HCT116 (cell line): ENCODE measurements around the gene ANAPC7. TPM values are rescaled to one million over a fixed set of nuclear protein-coding genes. Genes with fewer than 3 reads are reported as not detected.
A peak's percentile ranks its signal among the peaks of the same experiment; 100 is the strongest.

Experiments used
- ATAC-seq: fragments of 200-7000 bp; cut with Tn5 transposase; 2 replicates; pipeline ENCODE4 v1.9.1; 2020; ENCODE audit warnings: mild to moderate bottlenecking, moderate library complexity
- BruUV-seq: library from RNA; stranded (reverse); fragments of 400-500 nt; replicated peaks from 2 replicates; lab custom pipeline; 2021; lab: Mats Ljungman, UMichigan
- CTCF ChIA-PET: fragments of 300-600 bp; sonication (Branson Sonifier 250); formaldehyde crosslinking; loops from one replicate; lab custom pipeline; 2021; ENCODE audit warnings: antibody characterized with exemption; lab: Charles Lee
- POLR2A ChIA-PET: fragments of 300-600, 350-600 bp; sonication (Branson Sonifier 250); formaldehyde crosslinking; loops from one replicate; lab custom pipeline; 2021; ENCODE audit warnings: antibody characterized with exemption; lab: Charles Lee
- RAD21 ChIA-PET, 2 experiments: fragments of 300-600 bp; sonication (Branson Sonifier 250); formaldehyde crosslinking; loops; one replicate each; lab custom pipeline; 2023; ENCODE audit warnings: low total read pairs in 2 of 2; ENCODE audit not compliant: uncharacterized antibody in 2 of 2, unreplicated experiment in 2 of 2, low non-redundant PET in 1 of 2; lab: Charles Lee
- DNase-seq: peaks from one replicate; pipeline ENCODE4 v3.0.0-alpha.2; 2010; ENCODE audit warnings: low read depth, low spot score
- H2AFZ ChIP-seq: fragments of 200-600 bp; shearing (Covaris generic), sonication (generic); 2 replicates; pipeline ENCODE4 v1.6.1; 2017; ENCODE audit warnings: low read depth, mixed run types, mixed read lengths, antibody characterized with exemption, low read length; ENCODE audit not compliant: poor library complexity, severe bottlenecking
- H3K27ac ChIP-seq: 2 replicates; pipeline ENCODE4 v1.5.1; 2012; ENCODE audit warnings: low read depth, low read length
- H3K27me3 ChIP-seq: fragments of 200-600 bp; sonication (generic); 2 replicates; pipeline ENCODE4 v1.6.1; 2016; ENCODE audit warnings: mixed run types, low read length, mixed read lengths; ENCODE audit not compliant: insufficient read depth
- H3K36me3 ChIP-seq, 2 experiments: fragments of 200-500 bp in 1 of 2; fragments of 200-600 bp in 1 of 2; sonication (Bioruptor generic) in 1 of 2; sonication (generic) in 1 of 2; 2 replicates each; pipeline versions ENCODE4 v1.5.1 to v1.6.1; 2014 to 2016; ENCODE audit warnings: low read length in 2 of 2, inconsistent platforms in 1 of 2, mixed read lengths in 1 of 2, mixed run types in 1 of 2; ENCODE audit not compliant: insufficient read depth in 2 of 2, control insufficient read depth in 1 of 2
- H3K4me1 ChIP-seq, 2 experiments: fragments of 200-600 bp in 1 of 2; sonication (generic) in 1 of 2; 2 replicates each; pipeline versions ENCODE4 v1.5.1 to v1.6.1; 2012 to 2017; ENCODE audit warnings: low read length in 2 of 2, inconsistent platforms in 1 of 2, mild to moderate bottlenecking in 1 of 2, mixed read lengths in 1 of 2, mixed run types in 1 of 2, moderate library complexity in 1 of 2; ENCODE audit not compliant: insufficient read depth in 2 of 2, control insufficient read depth in 1 of 2
- H3K4me2 ChIP-seq: fragments of 200-600 bp; sonication (generic); 2 replicates; pipeline ENCODE4 v1.6.1; 2017; ENCODE audit warnings: mixed run types, low read length, mixed read lengths
- H3K4me3 ChIP-seq, 2 experiments: fragments of 200-600 bp in 1 of 2; sonication (generic) in 1 of 2; replicated peaks in 1 of 2; 2 replicates each; pipeline ENCODE4 v1.5.1; 2011 to 2016; ENCODE audit warnings: low read length in 2 of 2, control low read depth in 1 of 2, low read depth in 1 of 2, mild to moderate bottlenecking in 1 of 2, mixed read lengths in 1 of 2, mixed run types in 1 of 2
- H3K79me2 ChIP-seq: fragments of 200-600 bp; sonication (generic); 2 replicates; pipeline ENCODE4 v1.6.1; 2017; ENCODE audit warnings: mild to moderate bottlenecking, mixed run types, low read length, moderate library complexity, mixed read lengths; ENCODE audit not compliant: insufficient read depth
- H3K9ac ChIP-seq: fragments of 200-600 bp; sonication (generic); 2 replicates; pipeline ENCODE4 v1.6.1; 2016; ENCODE audit warnings: low read length, mixed read lengths
- H3K9me2 ChIP-seq: fragments of 200-600 bp; sonication (generic), shearing (Covaris generic); 2 replicates; pipeline ENCODE4 v1.6.1; 2017; ENCODE audit warnings: mixed run types, mild to moderate bottlenecking, moderate library complexity; ENCODE audit not compliant: insufficient read depth
- H3K9me3 ChIP-seq, 2 experiments: fragments of 200-500 bp in 1 of 2; fragments of 200-600 bp in 1 of 2; sonication (Bioruptor generic) in 1 of 2; sonication (generic) in 1 of 2; 2 replicates each; pipeline ENCODE4 v1.6.1; 2014 to 2017; ENCODE audit warnings: low read length in 2 of 2, mixed read lengths in 2 of 2, inconsistent platforms in 1 of 2, low read depth in 1 of 2, mild to moderate bottlenecking in 1 of 2, mixed run types in 1 of 2, moderate library complexity in 1 of 2; ENCODE audit not compliant: control insufficient read depth in 1 of 2, insufficient read depth in 1 of 2
- H4K20me1 ChIP-seq: fragments of 200-600 bp; sonication (generic), shearing (Covaris generic); 2 replicates; pipeline ENCODE4 v1.6.1; 2017; ENCODE audit warnings: mixed run types, mild to moderate bottlenecking, moderate library complexity; ENCODE audit not compliant: insufficient read depth
- ATF3 ChIP-seq: IDR thresholded peaks from 2 replicates; pipeline ENCODE4 v1.6.1; 2012
- CBX3 ChIP-seq: IDR thresholded peaks from 2 replicates; pipeline ENCODE4 v1.6.1; 2012; ENCODE audit warnings: low read depth
- CEBPB ChIP-seq: IDR thresholded peaks from 2 replicates; pipeline ENCODE4 v1.6.1; 2012; ENCODE audit warnings: low read depth
- ELF1 ChIP-seq: IDR thresholded peaks from 2 replicates; pipeline ENCODE4 v1.6.1; 2012; ENCODE audit warnings: low read depth, borderline replicate concordance
- EZH2 ChIP-seq: fragments of 200-600 bp; sonication (generic); IDR thresholded peaks from 2 replicates; pipeline ENCODE4 v1.6.1; 2017; ENCODE audit warnings: antibody characterized with exemption, mixed run types
- EZH2phosphoT487 ChIP-seq: fragments of 200-600 bp; IDR thresholded peaks from 2 replicates; pipeline ENCODE4 v1.6.1; 2018; ENCODE audit warnings: antibody characterized with exemption, borderline replicate concordance
- FOSL1 ChIP-seq: IDR thresholded peaks from 2 replicates; pipeline ENCODE4 v1.6.1; 2012; ENCODE audit warnings: low read depth
- MAX ChIP-seq: IDR thresholded peaks from 2 replicates; pipeline ENCODE4 v1.6.1; 2012
- POLR2A ChIP-seq: IDR thresholded peaks from 2 replicates; pipeline ENCODE4 v1.7.0; 2011; ENCODE audit warnings: borderline replicate concordance; ENCODE audit not compliant: insufficient read depth, insufficient read length; ENCODE audit errors: extremely low read depth
- RAD21 ChIP-seq: IDR thresholded peaks from 2 replicates; pipeline ENCODE4 v1.6.1; 2012; ENCODE audit warnings: low read depth, mild to moderate bottlenecking
- REST ChIP-seq: IDR thresholded peaks from 2 replicates; pipeline ENCODE4 v1.6.1; 2012; ENCODE audit warnings: low read depth
- SP1 ChIP-seq: IDR thresholded peaks from 2 replicates; pipeline ENCODE4 v1.6.1; 2012; ENCODE audit warnings: low read depth
- ZFX ChIP-seq: fragments of 450-650 bp; IDR thresholded peaks from 2 replicates; pipeline ENCODE4 v1.6.1; 2017
- ZNF274 ChIP-seq: fragments of 200-500 bp; sonication (Bioruptor generic); IDR thresholded peaks from 2 replicates; pipeline ENCODE4 v1.6.1; 2014; ENCODE audit warnings: mild to moderate bottlenecking, low read depth, low read length, inconsistent platforms
- intact Hi-C: fragments of 100-400 bp; cut with micrococcal nuclease; formaldehyde crosslinking; loops from 2 replicates; pipeline ENCODE4 v1.10.0; 2022
- total RNA-seq: library from RNA; stranded (reverse); gene quantifications from one replicate; pipeline ENCODE4 v1.2.1, GENCODE V29; 2021; ENCODE audit not compliant: unreplicated experiment
- TF ChIP-seq, protein P1 (sequence below), 3 experiments: fragments of 200-600 bp in 1 of 3; sonication (generic) in 1 of 3; IDR thresholded peaks in 2 of 3; conservative IDR thresholded peaks in 1 of 3; 2 replicates each; pipeline ENCODE4 v1.5.1; 2012 to 2017; ENCODE audit warnings: low read depth in 2 of 3, low read length in 2 of 3, antibody characterized with exemption in 1 of 3, borderline replicate concordance in 1 of 3, control low read depth in 1 of 3, mild to moderate bottlenecking in 1 of 3, mixed read lengths in 1 of 3, mixed run types in 1 of 3, moderate library complexity in 1 of 3; ENCODE audit not compliant: insufficient read depth in 1 of 3

ANAPC7 gene
- total RNA-seq, 1 experiment from 2014 or later, result 55.9 TPM

GRCh38 chr12:110449799-110450497, 46.4 kb upstream of the ANAPC7 start, which contains the start of gene ARPC3 (continued):
- TF ChIP-seq, protein P1, sequence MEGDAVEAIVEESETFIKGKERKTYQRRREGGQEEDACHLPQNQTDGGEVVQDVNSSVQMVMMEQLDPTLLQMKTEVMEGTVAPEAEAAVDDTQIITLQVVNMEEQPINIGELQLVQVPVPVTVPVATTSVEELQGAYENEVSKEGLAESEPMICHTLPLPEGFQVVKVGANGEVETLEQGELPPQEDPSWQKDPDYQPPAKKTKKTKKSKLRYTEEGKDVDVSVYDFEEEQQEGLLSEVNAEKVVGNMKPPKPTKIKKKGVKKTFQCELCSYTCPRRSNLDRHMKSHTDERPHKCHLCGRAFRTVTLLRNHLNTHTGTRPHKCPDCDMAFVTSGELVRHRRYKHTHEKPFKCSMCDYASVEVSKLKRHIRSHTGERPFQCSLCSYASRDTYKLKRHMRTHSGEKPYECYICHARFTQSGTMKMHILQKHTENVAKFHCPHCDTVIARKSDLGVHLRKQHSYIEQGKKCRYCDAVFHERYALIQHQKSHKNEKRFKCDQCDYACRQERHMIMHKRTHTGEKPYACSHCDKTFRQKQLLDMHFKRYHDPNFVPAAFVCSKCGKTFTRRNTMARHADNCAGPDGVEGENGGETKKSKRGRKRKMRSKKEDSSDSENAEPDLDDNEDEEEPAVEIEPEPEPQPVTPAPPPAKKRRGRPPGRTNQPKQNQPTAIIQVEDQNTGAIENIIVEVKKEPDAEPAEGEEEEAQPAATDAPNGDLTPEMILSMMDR (IDR thresholded peaks at IDR 0.05 in 2 of 3, conservative IDR thresholded peaks at IDR 0.05 in 1 of 3; ENCODE audit: borderline replicate concordance in 1 of 3, insufficient read depth in 1 of 3, low read depth in 2 of 3, low read length in 2 of 3), result peak; percentile 81 to 87 (median 85)

DNA sequence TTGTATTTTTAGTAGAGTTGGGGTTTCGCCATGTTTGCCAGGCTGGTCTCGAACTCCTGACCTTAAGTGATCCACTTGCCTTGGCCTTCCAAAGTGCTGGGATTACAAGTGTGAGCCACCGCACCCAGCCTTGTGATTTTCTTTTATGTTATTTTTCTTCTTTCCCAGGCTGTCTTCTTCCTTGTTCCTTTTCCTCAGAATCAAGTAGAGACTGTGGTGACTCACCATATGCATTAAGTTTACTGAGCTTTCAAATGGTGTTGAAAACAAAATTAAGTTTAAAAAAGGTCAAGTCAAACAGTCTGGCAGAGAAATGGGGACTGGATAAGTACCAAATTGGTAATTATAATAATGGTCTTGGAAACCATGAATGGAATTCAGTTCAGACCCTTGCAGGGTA, 40.9 kb upstream of the ANAPC7 start:
- H3K79me2 ChIP-seq, result peaks cover 35% of the 10 kb centered on the region
- POLR2A ChIA-PET, result no interaction called here

More for the DNA sequence above, 40.9 kb upstream of the ANAPC7 start:
- Histone ChIP-seq H3K9me2 (no peaks in the 10 kb centered on the region), H3K4me3 (no peak overlapping the region), H3K27me3 (no peaks in the 10 kb centered on the region), H3K36me3 (peaks cover 22% of the 10 kb centered on the region in 2 experiments), H2AFZ (no peak overlapping the region), H3K27ac (no peak overlapping the region), H4K20me1 (no peaks in the 10 kb centered on the region), H3K9me3 (no peaks in the 10 kb centered on the region), H3K4me1 (peaks cover 0 to 8% of the 10 kb centered on the region in 2 experiments; a peak in 2 of 4 replicates), H3K4me2 (no peak overlapping the region), H3K9ac (no peak overlapping the region)
- BruUV-seq, result no TSS peak
- no peak for ATAC-seq
- no peak for DNase-seq
- TF ChIP-seq POLR2A (no peak), FOSL1 (no peak), RAD21 (no peak), ELF1 (no peak), ZNF274 (no peak), ATF3 (no peak), CBX3 (no peak), ZFX (no peak), EZH2phosphoT487 (no peak), REST (no peak), EZH2 (no peak), CEBPB (no peak), MAX (no peak), SP1 (no peak)
- intact Hi-C loops, result no loop called here
- ChIA-PET RAD21 (no interaction called here), CTCF (no interaction called here)
